Lung (tissue), 12 donors: ENCODE results near the gene ZFYVE28. TPM values are rescaled to one million over a fixed set of nuclear protein-coding genes. Genes with fewer than 3 reads are reported as not detected.

Experiments
- ATAC-seq: fragments of 200-7000 bp; cut with Tn5 transposase; one replicate; pipeline ENCODE4 v1.9.1; 2020; ENCODE audit warnings: moderate number of reproducible peaks; ENCODE audit not compliant: insufficient read depth, low FRiP score
- DNase-seq, 3 donors: peaks; one replicate each; pipeline ENCODE4 v3.0.0-alpha.2; 2013 to 2017
- H3K27ac ChIP-seq, 2 donors: one replicate each; pipeline ENCODE4 v1.5.1; 2013; ENCODE audit warnings: mild to moderate bottlenecking in 2 of 2, moderate library complexity in 2 of 2, control low read depth in 1 of 2, inconsistent platforms in 1 of 2, low read depth in 1 of 2, low read length in 1 of 2
- H3K27me3 ChIP-seq, 3 donors: one replicate each; pipeline ENCODE4 v1.5.1; 2013; ENCODE audit warnings: low read length in 2 of 3; ENCODE audit not compliant: control insufficient read depth in 3 of 3, insufficient read depth in 3 of 3
- H3K36me3 ChIP-seq, 4 donors: one replicate each; pipeline ENCODE4 v1.5.1; 2013; ENCODE audit warnings: low read length in 4 of 4, mild to moderate bottlenecking in 1 of 4, moderate library complexity in 1 of 4; ENCODE audit not compliant: control insufficient read depth in 4 of 4, insufficient read depth in 4 of 4
- H3K4me1 ChIP-seq, 5 donors: one replicate each; pipeline ENCODE4 v1.5.1; 2013; ENCODE audit warnings: low read length in 5 of 5, mild to moderate bottlenecking in 2 of 5, moderate library complexity in 1 of 5; ENCODE audit not compliant: control insufficient read depth in 5 of 5, insufficient read depth in 5 of 5
- H3K4me3 ChIP-seq: one replicate; pipeline ENCODE4 v1.5.1; 2013; ENCODE audit warnings: mild to moderate bottlenecking, control low read depth, moderate library complexity
- H3K9ac ChIP-seq, 2 donors: one replicate each; pipeline ENCODE4 v1.5.1; 2013; ENCODE audit warnings: low read length in 2 of 2, control low read depth in 1 of 2; ENCODE audit not compliant: insufficient read depth in 1 of 2
- H3K9me3 ChIP-seq, 4 donors: one replicate each; pipeline ENCODE4 v1.5.1; 2013; ENCODE audit warnings: low read length in 3 of 4, mild to moderate bottlenecking in 1 of 4, moderate library complexity in 1 of 4; ENCODE audit not compliant: control insufficient read depth in 4 of 4, insufficient read depth in 3 of 4
- CTCF ChIP-seq: IDR thresholded peaks from 2 replicates; pipeline ENCODE4 v1.5.1; 2012; ENCODE audit warnings: mild to moderate bottlenecking; ENCODE audit errors: control extremely low read depth, extremely low read depth
- WGBS, 2 donors: extraction: QIAGEN DNeasy Blood & Tissue Kit; methylation state at CpG; one replicate each; pipeline ENCODE4 v1.1.7; 2013; 5-methylcytosine and 5-hydroxymethylcytosine counted together
- polyA plus RNA-seq, 2 donors: library from polyadenylated mRNA; stranded (reverse); fragments of 200-250 nt; gene quantifications; one replicate each; pipeline ENCODE4 v1.2.1, GENCODE V29; 2013
- total RNA-seq, 2 donors: library from RNA; depleted of rRNA in 1 of 2; stranded (reverse); fragments of >200 nt in 1 of 2; gene quantifications; one replicate each; pipeline ENCODE4 v1.2.1, GENCODE V29; 2014 to 2021
- donor health status: control.
- donor health status: control.
- donor health status: Bipolar disorder and iron deficiency.
- donor health status: healthy.
- donor health status: DM: yes; HTN: yes; CAD: no.

The ZFYVE28 gene
- total and polyA plus RNA-seq, 4 donors = 6.8 to 10.3 (median 7.6) TPM

GRCh38 chr4:2334826-2335728 is 83.4 kb downstream of the ZFYVE28 start:
- ATAC-seq (no peak), DNase-seq (no peak)
- Histone ChIP-seq H3K9me3 (peaks cover 0 to 7% (median 0%) of the 10 kb centered on the region in 4 donors), H3K4me1 (no peaks in the 10 kb centered on the region), H3K27ac (no peak overlapping the region), H3K4me3 (no peak overlapping the region), H3K36me3 (peaks cover 0 to 13% (median 0%) of the 10 kb centered on the region in 4 donors), H3K9ac (no peak overlapping the region), H3K27me3 (peaks cover 0 to 3% (median 0%) of the 10 kb centered on the region in 3 donors)
- no peak for TF ChIP-seq CTCF
- WGBS, 2 donors = 87 to 94% methylated on average over 22 to 27 of the region's 27 CpGs

GRCh38 chr4:2333916-2334644 is 84.4 kb downstream of the ZFYVE28 start:
- DNase-seq (no peak), ATAC-seq (no peak)
- no peak overlapping the region for H3K4me3 ChIP-seq
- H3K9me3 ChIP-seq = peaks cover 0 to 7% (median under 1%) of the 10 kb centered on the region in 4 donors
- H3K36me3 ChIP-seq = peaks cover 0 to 13% (median 0%) of the 10 kb centered on the region in 4 donors
- H3K27ac ChIP-seq = no peak overlapping the region
- H3K27me3 ChIP-seq = peaks cover 0 to 3% (median 0%) of the 10 kb centered on the region in 3 donors
- WGBS, 2 donors = 79 to 81% methylated on average over 28 of the region's 28 CpGs
- no peaks in the 10 kb centered on the region for H3K4me1 ChIP-seq
- TF ChIP-seq CTCF = no peak
- H3K9ac ChIP-seq = no peak overlapping the region

GRCh38 chr4:2333356-2333841 is 85.0 kb downstream of the ZFYVE28 start:
- H3K27ac ChIP-seq = no peak overlapping the region
- no peaks in the 10 kb centered on the region for H3K4me1 ChIP-seq
- H3K9ac ChIP-seq = no peak overlapping the region
- no peak overlapping the region for H3K4me3 ChIP-seq
- TF ChIP-seq CTCF = no peak
- ATAC-seq = peak; percentile 67
- DNase-seq = no peak
- peaks cover 0 to 11% (median 0%) of the 10 kb centered on the region in 4 donors for H3K36me3 ChIP-seq
- H3K27me3 ChIP-seq = peaks cover 0 to 3% (median 0%) of the 10 kb centered on the region in 3 donors
- WGBS, 2 donors = 46 to 51% methylated on average over 18 of the region's 18 CpGs
- peaks cover 0 to 7% (median 2%) of the 10 kb centered on the region in 4 donors for H3K9me3 ChIP-seq
